Measurements from ENCODE around the gene MFNG.

MFNG gene

DNA sequence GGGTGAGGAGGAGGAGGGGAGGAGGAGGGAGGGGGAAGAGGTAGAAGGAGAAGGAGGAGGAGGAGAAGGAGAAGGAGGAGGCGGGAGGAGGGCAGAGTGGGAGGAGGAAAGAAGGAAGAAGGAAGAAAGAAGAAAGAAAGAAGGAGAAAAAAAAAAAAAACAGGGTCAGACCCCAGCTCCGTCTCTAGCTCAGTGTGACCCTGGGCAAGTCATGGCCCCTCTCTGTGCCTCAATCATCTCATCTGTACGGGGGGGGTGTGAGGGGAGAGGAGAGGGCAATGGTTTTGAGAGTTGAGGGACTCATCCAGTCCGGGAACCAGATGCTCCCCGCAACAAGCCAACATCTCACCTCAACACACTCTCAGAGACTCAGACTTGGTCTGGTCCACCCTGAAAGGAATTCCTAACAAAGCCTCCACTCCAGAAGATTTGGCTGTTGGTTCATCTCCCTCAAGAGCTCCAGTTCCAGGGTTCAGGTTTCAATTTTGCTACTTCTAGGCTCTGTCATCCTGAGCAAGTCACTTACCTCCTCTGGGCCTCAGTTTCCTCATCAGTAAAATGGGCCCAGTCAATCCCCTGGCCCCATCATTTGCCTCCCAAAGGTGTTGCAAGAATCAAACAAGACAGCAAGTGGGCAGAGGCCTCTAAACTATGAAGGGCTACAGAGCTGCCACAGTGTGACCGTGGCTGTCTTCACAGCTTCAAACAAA is 25.4 kb upstream of the MFNG start:
- no peak for DNase-seq (ENCODE audit: low spot score)

DNA sequence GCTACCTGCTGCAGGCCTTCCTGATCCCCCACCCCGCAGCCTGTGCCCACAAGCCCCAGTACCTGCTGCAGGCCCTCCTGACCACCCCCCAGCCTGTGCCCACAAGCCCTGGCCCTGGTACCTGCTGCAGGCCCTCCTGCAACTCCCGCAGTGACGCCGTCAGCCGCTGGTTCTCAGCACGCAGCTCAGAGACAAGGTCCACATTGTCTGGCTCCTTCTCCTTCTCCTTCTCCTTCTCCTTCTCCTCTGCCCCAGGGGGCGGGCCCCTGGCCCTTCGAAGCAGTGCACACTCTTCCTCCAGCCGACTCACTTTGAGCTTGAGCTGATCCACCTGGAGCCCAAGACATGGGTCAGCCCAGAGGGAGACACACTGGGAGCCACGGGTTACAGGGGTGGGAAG is 23.9 kb upstream of the MFNG start:
- DNase-seq (ENCODE audit: low spot score): no peak

DNA sequence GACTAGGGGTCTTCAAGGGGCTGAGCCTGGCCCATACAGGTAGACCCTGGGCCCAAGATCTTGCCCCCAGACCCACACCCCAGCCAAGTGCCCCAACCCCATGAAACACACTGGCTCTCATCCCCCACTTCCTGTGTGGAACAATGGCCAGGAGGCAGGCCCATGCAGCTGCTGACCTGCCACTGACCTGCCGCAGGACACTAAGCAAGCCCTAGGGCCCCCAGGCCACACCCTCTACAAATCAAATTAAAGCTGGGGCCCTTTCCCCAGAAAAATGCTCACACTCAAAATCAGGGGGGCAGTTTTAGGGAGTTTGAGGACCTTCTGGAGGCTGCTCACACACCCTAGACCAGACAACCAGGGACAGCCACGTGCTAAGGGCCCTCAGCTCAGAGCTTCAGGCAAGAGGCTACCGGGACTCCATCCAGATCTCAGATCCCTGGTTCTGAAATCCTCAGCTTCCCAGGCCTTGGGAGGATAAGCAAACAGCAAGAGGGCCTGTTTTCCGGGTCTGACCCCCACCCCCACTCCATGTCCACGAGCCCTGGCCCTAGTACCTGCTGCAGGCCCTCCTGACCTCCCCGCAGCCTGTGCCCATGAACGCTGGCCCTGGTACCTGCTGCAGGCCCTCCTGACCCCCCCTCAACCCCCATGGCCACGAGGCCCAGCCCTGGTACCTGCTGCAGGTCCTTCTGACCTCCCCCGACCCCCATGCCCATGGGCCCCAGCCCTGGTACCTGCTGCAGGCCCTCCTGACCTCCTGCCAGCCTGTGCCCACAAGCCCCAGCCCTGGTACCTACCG is 23.1 kb upstream of the MFNG start:
- DNase-seq (ENCODE audit: low spot score): no peak

DNA sequence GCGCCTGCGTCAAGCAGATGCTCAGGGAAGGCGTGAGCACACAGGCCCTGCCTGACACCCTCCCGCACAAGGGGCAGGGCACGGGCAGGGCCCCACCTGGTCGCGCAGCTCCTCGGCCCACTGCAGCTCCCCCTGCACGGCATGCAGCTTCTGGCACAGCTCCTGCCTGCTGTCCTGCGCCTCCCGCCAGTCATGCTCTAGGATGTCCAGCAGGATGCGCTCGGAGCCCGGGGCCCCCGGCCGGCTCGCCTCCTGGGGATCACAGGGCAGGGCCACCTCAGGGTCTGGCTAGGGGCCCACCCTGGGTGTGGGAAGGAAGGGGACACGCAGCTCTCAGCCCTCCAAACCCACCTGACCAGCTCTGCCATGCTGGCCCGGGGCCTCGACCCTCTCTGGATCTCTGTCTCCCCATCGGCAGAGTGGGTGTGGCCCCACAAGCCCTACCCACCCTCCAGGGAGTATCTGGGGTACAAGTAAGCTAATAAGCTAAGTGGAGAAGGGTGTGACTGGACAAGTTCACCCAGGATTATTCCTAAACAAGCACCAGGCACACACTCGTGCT is 22.3 kb upstream of the MFNG start:
- DNase-seq (ENCODE audit: low spot score): no peak

DNA sequence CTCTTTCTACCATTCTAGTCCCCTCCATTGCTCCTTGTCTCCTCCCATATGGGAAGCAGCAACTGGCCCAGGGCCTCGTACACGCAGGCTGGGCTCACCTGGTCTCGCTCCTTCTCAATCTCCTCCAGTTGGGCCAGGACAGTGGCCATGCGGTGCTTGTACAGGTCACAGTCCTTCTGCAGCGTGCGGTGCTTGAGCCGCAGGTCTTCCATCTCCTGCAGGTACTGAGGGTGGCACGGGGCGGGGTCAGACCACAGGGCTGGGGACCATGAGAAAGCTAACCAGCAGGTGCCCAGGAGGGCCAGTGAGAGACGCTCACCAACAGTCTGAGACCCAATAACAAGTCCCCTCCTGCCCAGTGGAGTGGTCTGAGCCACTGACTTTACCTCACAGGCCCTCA is 21.5 kb upstream of the MFNG start:
- no peak for DNase-seq (ENCODE audit: low spot score)

DNA sequence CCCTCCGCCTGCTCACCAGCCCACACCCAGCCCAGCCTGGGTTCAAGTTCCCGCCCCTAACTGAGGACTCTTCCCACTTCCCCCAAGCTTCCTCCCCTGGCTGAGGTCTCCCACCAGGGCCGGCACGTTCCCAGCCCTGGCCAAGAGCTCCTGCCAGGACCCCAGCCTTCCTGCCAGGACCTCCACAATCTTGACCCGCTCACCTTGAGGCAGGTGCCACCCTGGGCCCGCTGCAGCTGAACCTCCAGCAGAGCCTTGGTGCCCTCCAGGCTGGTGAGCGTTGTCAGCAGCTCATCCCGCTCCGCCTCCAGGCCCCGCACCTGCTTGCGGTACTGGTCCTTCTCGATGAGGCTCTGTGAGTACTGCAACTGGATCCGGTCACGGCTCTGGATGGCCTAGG is 19.8 kb upstream of the MFNG start:
- DNase-seq (ENCODE audit: low spot score): no peak

DNA sequence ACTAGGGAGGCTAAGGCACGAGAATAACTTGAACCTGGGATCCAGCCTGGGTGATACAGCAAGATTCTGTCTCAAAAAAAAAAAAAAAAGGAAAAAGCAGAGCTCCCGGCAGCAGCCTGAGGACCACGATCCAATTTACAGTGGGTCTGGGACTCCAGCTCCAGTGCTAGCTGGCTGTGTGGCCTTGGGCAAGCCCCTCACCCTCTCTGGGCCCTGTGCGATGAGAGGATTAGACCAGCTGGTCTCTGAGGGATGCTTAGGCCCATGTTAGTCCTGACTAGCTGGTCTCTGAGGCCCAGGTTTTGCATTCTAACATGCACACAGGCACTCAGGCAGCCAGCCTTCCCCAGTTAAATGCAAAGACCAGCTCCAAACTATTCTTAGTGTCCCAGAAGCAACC is 19.4 kb upstream of the MFNG start:
- no peak for DNase-seq (ENCODE audit: low spot score)

DNA sequence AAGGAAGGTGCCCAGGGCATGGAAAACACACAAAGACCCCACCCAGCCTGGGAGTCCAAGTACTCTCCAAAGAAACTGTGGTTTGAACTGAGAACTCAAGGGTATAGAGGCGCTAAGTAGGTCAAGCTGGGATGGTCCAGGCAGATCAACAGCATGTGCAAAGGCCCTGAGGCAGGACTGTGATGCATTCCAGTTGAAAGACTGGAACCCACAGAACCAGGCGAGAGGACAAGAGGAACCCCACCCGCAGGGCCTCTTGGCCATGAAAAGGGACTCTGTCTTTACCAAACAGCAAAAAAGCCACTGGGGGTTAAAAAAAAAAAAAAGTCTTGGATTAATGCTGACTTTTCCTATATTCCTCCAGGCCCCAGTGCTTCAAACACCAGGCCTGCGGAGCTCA is 18.8 kb upstream of the MFNG start:
- DNase-seq (ENCODE audit: low spot score): no peak

DNA sequence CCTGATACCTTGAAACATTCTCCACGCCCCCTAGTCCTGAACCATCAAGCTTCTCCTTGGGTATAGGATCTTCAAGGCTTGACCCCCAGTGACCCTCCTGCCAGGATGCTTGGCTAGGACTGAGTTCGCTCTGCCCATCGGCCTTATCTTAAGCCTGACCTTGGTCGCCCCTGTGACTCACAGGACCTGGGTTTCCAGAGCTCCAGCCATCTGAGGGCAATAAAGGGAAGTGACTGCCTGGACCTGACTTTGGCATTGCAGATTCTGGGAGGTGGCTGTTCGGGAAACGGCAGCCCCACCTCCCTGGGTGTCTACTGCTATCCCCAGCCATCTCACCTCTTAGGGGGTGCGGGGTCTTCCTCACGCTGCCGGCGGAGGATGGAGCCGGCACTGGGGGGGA is 17.7 kb upstream of the MFNG start:
- DNase-seq (ENCODE audit: low spot score): no peak

DNA sequence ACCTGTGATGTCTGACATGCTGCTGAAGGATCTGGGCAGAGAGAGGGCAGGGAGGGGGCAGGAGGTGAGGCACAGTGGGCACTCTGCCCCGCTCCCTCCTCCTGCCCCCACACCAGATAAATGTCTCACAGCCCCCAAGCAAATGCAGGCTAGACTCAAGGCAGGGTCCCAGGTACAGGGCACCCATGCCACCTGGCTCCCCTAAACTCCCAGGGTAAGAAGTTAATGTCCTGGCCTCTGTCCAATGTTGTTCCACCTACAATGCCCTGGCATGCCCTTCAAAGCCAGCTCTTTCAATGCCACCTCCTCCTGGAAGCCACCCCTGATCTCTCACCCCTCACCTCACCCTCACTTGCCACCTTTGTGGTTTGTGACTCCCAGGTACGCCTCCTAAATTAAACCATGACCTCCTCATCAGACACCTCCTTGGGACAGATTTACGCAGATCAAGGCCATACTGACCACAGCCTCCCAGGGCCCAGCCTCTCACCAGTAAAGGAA is 17.0 kb upstream of the MFNG start:
- DNase-seq (ENCODE audit: low spot score): no peak

DNA sequence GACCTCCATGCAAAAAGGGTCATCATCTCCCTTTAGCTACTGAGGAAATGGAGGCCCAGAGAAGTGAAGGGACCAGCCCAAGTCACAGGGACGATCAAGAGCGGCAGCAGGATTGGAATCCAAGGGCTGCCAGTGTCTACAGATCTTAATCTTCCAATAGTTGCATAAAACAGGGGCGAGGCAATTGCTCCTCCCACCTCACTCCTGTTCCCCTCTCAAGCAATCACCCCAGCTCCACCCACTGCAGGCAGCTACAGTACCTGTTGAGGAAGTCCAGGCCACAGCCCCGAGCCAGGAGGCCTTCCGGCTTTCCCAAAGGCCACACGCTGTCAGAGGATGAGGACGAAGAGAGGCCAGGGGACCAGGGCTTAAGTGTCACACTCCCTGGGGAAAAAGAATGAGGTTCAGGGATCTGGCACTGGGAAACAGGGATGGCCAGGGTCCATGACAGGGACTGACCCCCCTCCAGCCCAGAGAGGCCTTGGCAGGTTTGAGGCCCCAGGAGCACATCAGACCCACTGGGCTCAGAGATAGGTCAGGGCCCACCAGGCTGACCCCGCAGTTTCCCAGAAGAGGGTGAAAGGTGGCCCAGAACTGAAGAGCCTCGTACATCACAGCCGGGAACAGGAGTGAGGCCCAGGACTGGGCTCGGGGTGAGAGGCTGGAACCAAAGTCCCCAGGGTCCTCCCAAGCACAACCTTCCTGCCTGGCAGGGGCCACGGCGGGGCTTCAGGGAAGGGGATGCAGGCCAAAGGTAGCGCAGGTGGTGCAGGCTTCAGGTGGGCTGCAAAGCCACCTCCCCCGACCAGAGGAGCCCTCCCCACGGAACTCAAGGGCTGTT is 16.4 kb upstream of the MFNG start:
- peak; percentile 82 for DNase-seq (ENCODE audit: low spot score)

DNA sequence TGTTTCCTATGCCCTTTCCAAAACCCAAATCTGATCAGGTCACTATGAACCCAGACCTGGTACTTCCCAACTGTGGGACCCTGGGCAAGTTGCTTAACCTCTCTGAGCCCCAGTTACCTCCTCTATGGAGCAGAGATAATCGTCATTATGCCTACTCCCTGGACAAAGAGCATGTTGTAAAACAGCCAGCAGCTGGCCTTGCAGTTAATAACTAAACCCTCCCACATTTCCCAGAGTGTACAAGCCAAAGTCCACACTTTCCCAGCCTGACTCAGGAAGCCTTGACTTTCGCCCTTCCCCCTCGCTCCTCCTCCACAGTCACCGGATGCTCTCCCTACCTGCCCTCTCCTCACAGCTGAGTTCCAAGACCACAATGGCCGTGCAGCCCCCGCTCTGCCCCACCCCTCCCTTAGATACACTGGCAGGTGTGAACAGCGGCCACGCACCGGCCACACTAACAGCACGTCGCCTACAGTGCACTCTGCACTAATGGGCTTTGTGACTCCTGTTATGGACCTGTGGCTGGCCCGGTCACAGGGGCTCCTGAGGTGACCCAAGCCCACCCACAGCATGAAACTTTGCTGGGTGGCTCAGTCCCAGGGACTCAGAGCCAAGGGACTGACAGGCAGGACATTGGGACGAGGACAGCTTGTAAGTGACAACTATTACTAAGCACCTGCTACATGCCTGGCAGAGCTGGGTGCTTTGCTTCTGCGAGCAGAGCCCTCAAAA is 15.6 kb upstream of the MFNG start:
- peak; percentile 97 for DNase-seq (ENCODE audit: low spot score)

DNA sequence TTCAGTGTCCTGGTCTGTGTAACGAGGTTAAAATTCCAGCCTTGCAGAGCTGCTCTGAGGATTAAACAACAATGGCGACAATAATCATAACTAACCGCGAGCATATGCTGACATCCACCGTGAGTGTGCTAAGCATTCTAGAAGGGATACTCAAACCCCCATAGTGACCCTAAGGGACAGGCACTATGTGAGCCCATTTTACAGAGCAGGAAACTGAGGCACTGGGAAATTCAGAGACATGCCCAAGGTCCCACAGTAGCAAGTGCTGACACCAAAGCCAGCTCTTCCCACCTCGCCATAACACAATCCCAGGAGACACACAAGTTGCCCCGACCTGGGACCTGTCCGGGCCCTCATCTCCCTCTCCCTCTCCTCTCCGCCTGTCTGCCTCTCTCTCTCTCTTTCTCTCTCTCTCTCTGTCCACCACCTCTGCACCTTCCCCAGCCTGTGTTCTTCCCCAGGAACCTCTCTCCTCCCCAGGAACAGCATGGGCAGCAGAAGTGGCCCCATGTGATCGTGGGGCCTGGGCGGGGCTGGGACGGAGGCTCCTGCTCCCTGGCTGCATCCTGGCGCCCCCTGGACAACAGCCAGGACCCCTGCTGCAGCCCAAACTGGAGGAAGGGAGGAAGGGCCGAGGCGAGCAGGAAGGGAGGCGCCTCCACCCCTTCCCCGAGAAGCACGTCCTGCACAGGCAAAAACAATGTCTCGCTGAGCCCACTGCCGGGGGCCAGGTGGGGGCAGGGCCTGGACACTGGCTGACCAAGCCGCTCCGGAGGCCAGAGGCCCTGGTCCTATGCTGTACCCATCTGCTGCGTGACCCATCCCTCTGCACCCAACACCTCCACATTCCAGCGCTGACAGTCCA is 14.8 kb upstream of the MFNG start:
- DNase-seq (ENCODE audit: low spot score): peak; percentile 49

DNA sequence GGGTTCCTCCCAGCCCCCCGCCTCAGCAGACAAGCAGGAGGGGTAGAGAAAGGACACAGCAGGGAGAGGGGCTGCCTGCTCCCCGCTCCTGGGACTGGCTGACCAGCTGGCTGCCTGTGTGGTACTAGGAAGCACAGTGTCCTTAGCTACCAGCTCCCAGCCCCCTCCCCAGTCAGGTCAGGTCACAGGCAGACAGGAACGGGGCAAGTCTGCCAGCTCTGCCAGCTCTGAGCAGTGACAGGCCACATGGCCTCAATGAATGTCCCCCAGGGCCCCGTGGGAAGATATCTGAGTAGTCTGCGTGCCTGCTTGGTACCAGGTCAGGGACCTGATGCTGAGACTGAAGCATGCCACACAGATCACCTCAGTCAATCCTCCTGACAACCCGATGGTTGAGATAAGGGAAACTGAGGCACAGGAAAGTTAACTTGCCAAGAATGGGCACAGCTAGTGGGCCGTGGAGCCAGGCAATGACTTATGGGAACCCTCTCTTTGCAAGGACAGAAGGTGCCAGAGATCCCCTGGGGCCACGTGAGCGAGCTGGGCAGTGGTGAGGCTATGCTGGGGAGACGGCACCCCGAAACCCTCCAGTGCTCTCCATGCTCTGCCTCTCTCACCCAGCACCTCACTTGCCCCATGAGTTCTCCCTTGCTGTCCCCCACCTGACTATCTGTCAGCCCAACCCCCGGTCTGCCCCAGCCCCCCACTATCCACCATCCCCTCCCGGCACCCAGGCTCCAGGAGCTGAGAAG is 13.8 kb upstream of the MFNG start:
- no peak for DNase-seq (ENCODE audit: low spot score)

DNA sequence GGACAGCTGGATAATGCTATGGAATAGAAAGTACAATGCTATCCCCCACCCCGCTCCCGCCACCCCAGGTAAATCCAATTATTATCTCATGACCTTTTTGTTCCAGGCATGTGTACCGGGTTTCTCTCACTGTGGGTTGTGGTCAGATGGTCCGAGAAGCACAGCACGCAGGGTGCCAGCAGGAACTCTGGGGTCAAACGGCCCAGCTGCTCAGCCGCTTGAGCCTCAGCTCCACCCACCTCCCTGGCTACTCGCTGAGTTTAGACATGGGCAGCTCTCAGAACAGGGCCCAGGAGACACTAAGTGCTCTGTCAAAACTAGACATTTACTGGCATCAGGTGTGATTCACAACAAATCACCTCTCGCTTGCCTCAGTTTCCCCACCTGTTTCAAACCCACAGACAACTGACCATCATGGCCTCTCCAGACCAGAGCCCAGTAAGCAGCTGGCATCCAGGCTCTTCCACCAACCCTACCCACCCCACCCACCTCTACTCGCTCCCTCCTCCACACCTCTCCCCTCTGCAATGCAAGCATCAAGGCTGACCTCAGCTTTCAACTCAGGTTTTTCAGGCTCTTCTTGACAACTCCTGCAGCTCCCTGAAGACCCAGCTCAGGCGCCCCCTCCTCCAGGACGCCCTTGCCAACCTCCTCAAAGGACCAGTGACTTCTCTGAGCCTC is 13.0 kb upstream of the MFNG start:
- peak; percentile 25 for DNase-seq (ENCODE audit: low spot score)

DNA sequence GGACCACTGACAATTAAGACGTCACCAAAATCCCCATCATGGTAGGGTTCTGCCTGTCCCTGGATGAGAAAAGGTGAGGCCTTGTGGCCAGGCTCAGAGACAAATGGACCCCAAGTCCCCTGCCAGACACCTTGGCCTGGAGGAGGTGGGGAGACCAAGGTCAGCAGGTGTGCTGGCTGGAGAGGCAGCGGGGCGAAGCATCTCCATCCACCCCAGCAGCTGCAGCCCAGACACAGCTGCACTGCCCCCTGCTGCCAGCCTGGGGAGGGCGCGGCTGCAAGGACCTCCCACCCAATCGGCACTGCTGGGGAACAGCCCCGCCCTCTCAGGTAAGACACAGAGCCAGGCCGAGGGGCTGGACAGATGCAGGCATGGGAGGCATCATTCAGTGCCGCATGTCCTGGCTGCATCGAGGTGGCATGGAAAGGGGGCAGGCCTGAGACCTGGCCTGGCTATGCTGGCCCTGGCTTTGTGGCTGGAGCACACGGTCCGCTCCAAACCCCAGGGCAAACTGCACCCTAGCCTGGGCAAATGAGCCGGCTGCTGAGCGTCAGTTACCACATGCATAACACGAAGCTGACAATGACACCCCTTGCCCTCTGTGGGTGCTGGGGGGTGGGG is 12.2 kb upstream of the MFNG start:
- peak; percentile 38 for DNase-seq (ENCODE audit: low spot score)

DNA sequence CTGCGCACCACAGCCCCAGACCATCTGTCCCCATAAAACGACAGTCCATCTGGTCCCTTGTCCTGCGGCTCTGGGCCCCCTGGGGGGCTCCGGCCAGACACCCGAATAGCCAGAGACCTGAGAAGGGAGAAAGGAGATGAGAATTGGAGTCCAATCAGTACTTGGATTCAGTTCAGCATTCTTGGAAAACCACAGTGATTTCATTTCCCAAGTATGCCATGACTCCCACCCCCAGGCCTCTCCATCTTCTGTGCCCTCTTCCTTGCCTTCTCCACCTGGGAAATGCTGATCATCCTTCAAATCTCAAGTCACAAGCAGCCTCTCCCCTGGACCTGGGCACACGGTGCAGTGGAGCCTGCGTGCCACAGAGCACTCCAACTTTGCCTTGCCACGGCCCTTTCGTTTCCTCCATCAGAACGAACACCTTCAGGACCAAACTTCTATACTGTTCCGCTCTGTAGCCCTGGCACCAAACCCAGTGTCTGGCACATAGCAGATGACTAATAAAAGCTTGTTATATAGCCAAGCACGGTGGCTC is 10.9 kb upstream of the MFNG start:
- DNase-seq (ENCODE audit: low spot score): peak; percentile 99

DNA sequence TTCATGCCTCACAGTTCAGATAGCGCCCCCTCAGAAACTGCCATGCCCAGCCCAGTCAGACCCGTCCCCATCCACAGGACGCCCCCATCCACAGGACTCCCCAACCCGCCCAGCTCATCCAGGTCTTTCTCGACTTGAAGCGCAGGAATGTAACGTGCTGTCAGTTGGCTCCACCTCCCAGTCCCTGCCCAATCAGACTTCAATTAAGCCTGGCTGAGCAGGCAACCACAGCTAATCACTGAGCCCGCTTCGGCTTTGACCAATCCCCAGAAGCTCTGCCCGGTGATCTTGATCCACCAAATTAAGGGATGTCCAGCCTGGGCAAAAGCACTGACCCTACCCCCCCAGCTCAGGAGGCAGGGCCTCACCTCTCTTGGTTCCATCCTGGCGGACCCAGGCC is 10.5 kb upstream of the MFNG start:
- DNase-seq (ENCODE audit: low spot score): peak; percentile 75

DNA sequence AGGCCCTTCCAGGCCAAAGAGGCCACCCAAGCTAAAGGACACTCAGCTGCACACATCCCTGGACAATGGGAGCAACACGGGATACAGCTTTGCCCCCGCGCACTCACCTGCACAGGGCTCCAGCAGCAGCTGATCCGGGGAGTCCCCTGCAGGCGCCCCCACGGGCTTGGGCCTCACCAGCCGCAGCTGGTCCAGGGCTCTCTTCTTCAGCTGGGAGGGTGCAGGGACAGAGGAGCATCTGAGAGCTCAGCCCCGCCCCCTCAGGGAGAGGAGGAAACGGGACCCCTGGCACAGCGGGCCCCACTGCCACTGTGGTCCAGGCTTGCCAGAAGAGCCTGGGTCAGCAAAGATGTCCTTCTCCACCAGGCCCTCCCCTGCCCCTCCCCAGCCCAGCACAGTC is 7.8 kb upstream of the MFNG start:
- DNase-seq (ENCODE audit: low spot score): no peak
